SU-DHL-6 (cell line): ENCODE data around the gene OXCT1.

Experiments used
- H2AFZ ChIP-seq: fragments of 200-600 bp; sonication (generic); 2 replicates; pipeline ENCODE4 v1.6.1; 2014; ENCODE audit warnings: low read depth, mild to moderate bottlenecking, moderate library complexity, mixed read lengths, antibody characterized with exemption, low read length; ENCODE audit not compliant: severe bottlenecking
- H3F3A ChIP-seq: fragments of 200-600 bp; shearing (Covaris generic); 2 replicates; pipeline ENCODE4 v1.6.0; 2016; ENCODE audit warnings: antibody characterized with exemption, mild to moderate bottlenecking; ENCODE audit not compliant: insufficient read depth
- H3K27ac ChIP-seq: fragments of 200-600 bp; sonication (generic); 2 replicates; pipeline ENCODE4 v1.5.1; 2016; ENCODE audit warnings: low read depth, mild to moderate bottlenecking, low read length, moderate library complexity, mixed read lengths
- H3K27me3 ChIP-seq: fragments of 200-600 bp; sonication (generic), shearing (Covaris generic); 2 replicates; pipeline ENCODE4 v1.6.0; 2014; ENCODE audit warnings: mild to moderate bottlenecking, low read length
- H3K36me3 ChIP-seq: fragments of 200-600 bp; sonication (generic); 2 replicates; pipeline ENCODE4 v1.6.1; 2014; ENCODE audit warnings: mild to moderate bottlenecking, low read length, mixed read lengths
- H3K4me2 ChIP-seq: fragments of 300-600, 200-600 bp; shearing (Covaris generic), sonication (generic); 2 replicates; pipeline ENCODE4 v1.6.0; 2014; ENCODE audit warnings: low read length, low read depth, mild to moderate bottlenecking; ENCODE audit not compliant: poor library complexity, severe bottlenecking
- H3K4me3 ChIP-seq: fragments of 200-600 bp; sonication (generic); 2 replicates; pipeline ENCODE4 v1.5.1; 2014; ENCODE audit warnings: antibody characterized with exemption, low read length, mild to moderate bottlenecking, mixed read lengths; ENCODE audit not compliant: insufficient read depth, poor library complexity, severe bottlenecking
- H3K79me2 ChIP-seq: fragments of 200-600 bp; sonication (generic); 2 replicates; pipeline ENCODE4 v1.6.1; 2014; ENCODE audit warnings: mild to moderate bottlenecking, low read length, moderate library complexity; ENCODE audit not compliant: insufficient read depth
- H3K9ac ChIP-seq: fragments of 200-600 bp; sonication (generic); 2 replicates; pipeline ENCODE4 v1.7.0; 2014; ENCODE audit warnings: mild to moderate bottlenecking, low read length
- H3K9me2 ChIP-seq: fragments of 200-600 bp; sonication (generic); replicated peaks from 2 replicates; pipeline ENCODE4 v1.6.1; 2014; ENCODE audit warnings: low read length; ENCODE audit not compliant: insufficient read depth
- H3K9me3 ChIP-seq: fragments of 200-600 bp; sonication (generic); 2 replicates; pipeline ENCODE4 v1.6.1; 2014; ENCODE audit warnings: low read length, mixed read lengths; ENCODE audit not compliant: insufficient read depth
- H4K20me1 ChIP-seq: fragments of 200-600 bp; sonication (generic); 2 replicates; pipeline ENCODE4 v1.6.1; 2014; ENCODE audit warnings: low read depth, mild to moderate bottlenecking, antibody characterized with exemption, low read length, moderate library complexity, mixed read lengths
- CTCF ChIP-seq: fragments of 200-600 bp; sonication (generic); IDR thresholded peaks from one replicate; pipeline ENCODE4 v1.5.1; 2017; ENCODE audit warnings: antibody characterized with exemption, mild to moderate bottlenecking, low read length, moderate library complexity; ENCODE audit not compliant: insufficient read depth, poor library complexity, severe bottlenecking
- EZH2phosphoT487 ChIP-seq: fragments of 200-600 bp; sonication (generic), shearing (Covaris generic); conservative IDR thresholded peaks from 2 replicates; pipeline ENCODE4 v1.6.1; 2018; ENCODE audit warnings: mild to moderate bottlenecking, antibody characterized with exemption, low read length, moderate library complexity, mixed read lengths

The OXCT1 gene

GRCh38 chr5:41808294-41808693, 61.9 kb downstream of the OXCT1 start:
- Histone ChIP-seq H4K20me1 (no peaks in the 10 kb centered on the region), H3K9me3 (no peaks in the 10 kb centered on the region), H3K9me2 (no peaks in the 10 kb centered on the region), H3K27me3 (no peaks in the 10 kb centered on the region), H3K36me3 (peaks cover 30% of the 10 kb centered on the region), H3K27ac (no peak overlapping the region), H3F3A (no peaks in the 10 kb centered on the region), H3K79me2 (peaks cover 14% of the 10 kb centered on the region; the same call in 1 of the 2 replicates), H3K4me3 (no peak overlapping the region), H3K4me2 (no peak overlapping the region), H3K9ac (no peak overlapping the region), H2AFZ (no peak overlapping the region)
- no peak for TF ChIP-seq EZH2phosphoT487
- no peak for TF ChIP-seq CTCF

- H2AFZ ChIP-seq: no peak overlapping the region
- no peak overlapping the region for H3K4me3 ChIP-seq
- peaks cover 39% of the 10 kb centered on the region for H3K36me3 ChIP-seq
- no peaks in the 10 kb centered on the region for H4K20me1 ChIP-seq
- no peaks in the 10 kb centered on the region for H3K27me3 ChIP-seq
- H3F3A ChIP-seq: no peaks in the 10 kb centered on the region
- no peaks in the 10 kb centered on the region for H3K9me2 ChIP-seq
- no peak overlapping the region for H3K9ac ChIP-seq
- H3K27ac ChIP-seq: no peak overlapping the region
- no peaks in the 10 kb centered on the region for H3K79me2 ChIP-seq
- no peak overlapping the region for H3K4me2 ChIP-seq
- H3K9me3 ChIP-seq: no peaks in the 10 kb centered on the region
- TF ChIP-seq EZH2phosphoT487 (no peak), CTCF (no peak)
Observed at GRCh38 chr5:41797662-41798061, 72.6 kb downstream of the OXCT1 start.

GRCh38 chr5:41796061-41796460, 74.2 kb downstream of the OXCT1 start:
- Histone ChIP-seq H3K27me3 (no peaks in the 10 kb centered on the region), H3F3A (no peaks in the 10 kb centered on the region), H3K9me3 (no peaks in the 10 kb centered on the region), H4K20me1 (no peaks in the 10 kb centered on the region), H2AFZ (no peak overlapping the region), H3K4me2 (no peak overlapping the region), H3K79me2 (no peaks in the 10 kb centered on the region), H3K4me3 (no peak overlapping the region), H3K9ac (no peak overlapping the region), H3K36me3 (peaks cover 26% of the 10 kb centered on the region), H3K27ac (no peak overlapping the region), H3K9me2 (no peaks in the 10 kb centered on the region)
- TF ChIP-seq EZH2phosphoT487 (no peak), CTCF (no peak)

- H3K9me3 ChIP-seq: no peaks in the 10 kb centered on the region
- no peaks in the 10 kb centered on the region for H3K27me3 ChIP-seq
- TF ChIP-seq EZH2phosphoT487: no peak
- TF ChIP-seq CTCF: no peak
- no peak overlapping the region for H2AFZ ChIP-seq
- H3K27ac ChIP-seq: no peak overlapping the region
- no peaks in the 10 kb centered on the region for H3K79me2 ChIP-seq
- no peak overlapping the region for H3K4me3 ChIP-seq
- H3K9me2 ChIP-seq: no peaks in the 10 kb centered on the region
- H3K36me3 ChIP-seq: peaks cover 20% of the 10 kb centered on the region
- H3K4me2 ChIP-seq: no peak overlapping the region
- no peaks in the 10 kb centered on the region for H3F3A ChIP-seq
- no peaks in the 10 kb centered on the region for H4K20me1 ChIP-seq
- H3K9ac ChIP-seq: no peak overlapping the region
Observed at GRCh38 chr5:41795125-41795524, 75.1 kb downstream of the OXCT1 start.
